Muscle of leg (tissue), 11 donors: Measurements from ENCODE around the gene BAIAP2L2. TPM values are rescaled to one million over a fixed set of nuclear protein-coding genes. Genes with fewer than 3 reads are reported as not detected.

ENCODE experiments used
- DNase-seq: peaks from one replicate; pipeline ENCODE4 v3.0.0; 2013
- H3K27ac ChIP-seq: one replicate; pipeline ENCODE4 v1.5.1; 2013; ENCODE audit warnings: mild to moderate bottlenecking, low read length, control low read depth
- H3K27me3 ChIP-seq: one replicate; pipeline ENCODE4 v1.6.1; 2013; ENCODE audit warnings: low read length; ENCODE audit not compliant: control insufficient read depth, insufficient read depth
- H3K36me3 ChIP-seq: one replicate; pipeline ENCODE4 v1.6.1; 2013; ENCODE audit warnings: low read length; ENCODE audit not compliant: control insufficient read depth, insufficient read depth
- H3K4me1 ChIP-seq: one replicate; pipeline ENCODE4 v1.6.1; 2013; ENCODE audit warnings: low read length; ENCODE audit not compliant: control insufficient read depth, insufficient read depth
- H3K4me3 ChIP-seq: one replicate; pipeline ENCODE4 v1.5.1; 2013; ENCODE audit warnings: low read length, control low read depth
- H3K9me3 ChIP-seq: replicated peaks from 2 replicates; pipeline ENCODE4 v1.6.1; 2013; ENCODE audit warnings: low read depth, low read length; ENCODE audit not compliant: control insufficient read depth
- WGBS: methylation state at CpG from one replicate; pipeline ENCODE4 v1.1.5; 2013; ENCODE audit warnings: missing lambda C conversion rate; ENCODE audit not compliant: insufficient coverage; 5-methylcytosine and 5-hydroxymethylcytosine counted together
- polyA plus RNA-seq, 8 donors: library from polyadenylated mRNA; unstranded; fragments of 120-200 nt; gene quantifications; one replicate each; pipeline versions ENCODE4 v1.2.1 to v1.2.3, GENCODE V29; 2013; ENCODE audit warnings: inconsistent platforms in 1 of 8, low replicate concordance in 1 of 8; ENCODE audit not compliant: insufficient read length in 8 of 8, insufficient read depth in 1 of 8
- total RNA-seq: library from RNA; stranded (reverse); fragments of 120-200 nt; gene quantifications from one replicate; pipeline ENCODE4 v1.2.4, GENCODE V29; 2013

BAIAP2L2 gene
- total and polyA plus RNA-seq, 9 donors = 0.22 to 6.4 (median 1.2) TPM

DNA sequence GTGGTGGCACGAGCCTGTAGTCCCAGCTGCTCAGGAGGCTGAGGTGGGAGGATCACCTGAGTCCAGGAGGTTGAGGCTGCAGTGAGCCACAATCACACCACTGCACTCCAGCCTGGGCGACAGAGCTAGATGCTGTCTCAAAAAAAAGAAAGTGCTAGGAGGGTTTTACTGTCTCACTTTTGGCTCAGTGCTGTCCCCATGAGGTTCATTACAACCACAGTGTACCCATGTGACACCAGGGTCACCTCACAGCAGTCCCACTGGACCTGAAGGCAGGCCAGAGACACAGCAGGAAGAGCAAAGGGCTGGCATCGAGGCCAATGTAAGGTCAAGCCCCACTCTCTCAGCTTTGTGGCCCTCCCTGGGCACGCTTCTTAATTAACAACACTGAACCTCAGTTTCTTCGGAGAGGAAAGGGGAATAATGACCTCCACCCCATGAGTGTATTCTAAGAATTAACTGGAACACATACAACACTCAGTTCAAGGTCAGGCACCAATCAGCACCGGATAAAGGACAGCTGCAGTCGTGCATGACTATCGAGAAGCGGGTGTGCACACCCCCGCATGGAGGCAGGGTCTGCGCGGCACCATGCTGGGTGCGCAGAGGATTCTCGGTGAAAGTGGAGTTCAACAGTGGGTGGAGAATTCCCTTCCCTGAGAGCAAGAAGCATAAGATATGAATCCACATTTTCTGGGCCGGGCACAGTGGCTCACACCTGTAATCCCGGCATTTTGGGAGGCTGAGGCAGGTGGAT, 30.9 kb upstream of the BAIAP2L2 start:
- Histone ChIP-seq H3K27me3 (no peaks in the 10 kb centered on the region), H3K27ac (no peak overlapping the region), H3K9me3 (no peaks in the 10 kb centered on the region), H3K36me3 (peaks cover 12% of the 10 kb centered on the region), H3K4me1 (no peaks in the 10 kb centered on the region), H3K4me3 (no peak overlapping the region)
- DNase-seq = no peak
- WGBS = 91% methylated on average over 11 of the region's 16 CpGs

DNA sequence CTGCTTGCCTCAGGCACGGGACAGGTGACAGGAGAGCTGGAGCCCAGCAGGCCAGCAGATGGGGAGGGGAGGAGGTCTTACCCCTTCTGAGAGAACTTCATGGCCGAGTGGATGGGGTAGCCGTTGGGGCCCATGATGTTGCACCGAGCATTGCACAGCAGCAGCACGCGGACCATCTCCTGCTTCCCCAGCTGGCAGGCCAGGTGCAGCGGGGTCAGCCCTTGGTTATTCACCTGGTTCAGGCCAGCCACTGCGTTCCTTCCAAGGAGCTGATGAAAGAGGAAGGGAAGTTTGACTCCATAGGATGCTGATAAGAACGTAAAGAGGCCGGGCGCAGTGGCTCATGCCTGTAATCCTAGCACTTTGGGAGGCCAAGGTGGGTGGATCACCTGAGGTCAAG, 29.4 kb upstream of the BAIAP2L2 start:
- H3K4me3 ChIP-seq = no peak overlapping the region
- H3K36me3 ChIP-seq = peaks cover 21% of the 10 kb centered on the region
- no peaks in the 10 kb centered on the region for H3K9me3 ChIP-seq
- H3K4me1 ChIP-seq = no peaks in the 10 kb centered on the region
- 97% methylated on average over 9 of the region's 11 CpGs for WGBS
- H3K27ac ChIP-seq = no peak overlapping the region
- no peaks in the 10 kb centered on the region for H3K27me3 ChIP-seq
- no peak for DNase-seq

DNA sequence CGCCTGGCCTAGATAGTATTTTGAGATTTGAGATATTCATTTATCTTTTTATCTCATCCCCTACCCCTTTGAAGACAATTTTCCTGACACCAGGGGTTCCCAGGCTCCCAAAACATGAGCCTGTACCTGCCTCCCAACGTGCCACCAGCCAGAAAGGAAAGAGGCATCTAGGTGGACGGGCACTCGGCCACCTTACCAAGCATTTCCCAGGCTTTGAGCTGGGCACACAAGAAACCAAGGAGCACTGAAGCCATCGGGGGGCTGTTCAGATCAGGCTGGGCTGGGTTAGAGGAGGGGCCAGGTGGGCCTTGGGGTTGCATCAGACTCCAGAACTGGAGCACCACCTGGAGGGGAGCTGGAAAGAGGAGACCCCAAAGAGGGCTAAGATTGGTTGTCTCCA, 28.5 kb upstream of the BAIAP2L2 start:
- H3K27me3 ChIP-seq = no peaks in the 10 kb centered on the region
- WGBS = 86% methylated on average over 1 of the region's 5 CpGs

DNA sequence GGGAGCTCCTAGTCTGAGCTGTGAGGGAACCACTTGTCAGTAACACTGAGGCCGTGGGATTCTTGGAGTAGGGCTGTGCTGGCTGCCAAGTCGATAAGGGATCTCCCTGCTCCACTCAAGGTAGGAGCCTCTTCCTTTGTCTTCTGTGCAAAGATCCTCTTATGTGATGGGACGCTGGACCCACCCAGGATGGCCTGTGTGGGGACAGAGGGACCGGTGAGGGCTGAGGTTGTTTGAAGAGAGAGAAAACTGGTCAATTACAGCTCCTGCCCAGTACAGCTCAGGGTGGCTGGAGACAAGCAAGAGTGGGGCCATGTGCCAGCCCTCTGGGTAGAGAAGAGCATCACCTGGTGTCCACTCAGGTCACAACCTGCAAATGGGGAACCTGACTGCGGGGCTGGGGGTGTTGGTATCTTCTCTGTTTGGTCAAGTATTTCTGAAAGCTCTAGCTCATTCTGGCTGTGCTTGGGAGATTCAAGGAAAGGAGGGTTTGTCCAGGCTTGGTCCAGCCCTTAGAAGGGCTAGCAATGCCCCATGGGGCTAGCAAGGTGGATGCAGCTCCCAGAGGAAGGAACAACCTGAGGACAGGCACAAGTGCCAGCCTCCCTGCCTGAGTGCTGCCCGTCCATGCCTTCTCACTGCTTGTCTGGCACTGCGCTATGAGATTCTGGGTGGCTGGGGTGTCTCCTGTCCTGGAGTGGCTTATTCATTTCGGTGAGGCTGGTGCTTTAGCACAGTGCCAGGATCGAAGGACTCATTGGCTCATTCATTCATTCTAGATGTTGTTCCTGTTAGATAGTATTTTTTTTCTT, 27.6 kb upstream of the BAIAP2L2 start:
- no peak overlapping the region for H3K27ac ChIP-seq
- no peaks in the 10 kb centered on the region for H3K27me3 ChIP-seq
- H3K9me3 ChIP-seq = no peaks in the 10 kb centered on the region
- H3K4me1 ChIP-seq = no peaks in the 10 kb centered on the region
- H3K4me3 ChIP-seq = no peak overlapping the region
- no peak for DNase-seq
- 84% methylated on average over 7 of the region's 9 CpGs for WGBS
- peaks cover 24% of the 10 kb centered on the region for H3K36me3 ChIP-seq

More for the DNA sequence above, 28.5 kb upstream of the BAIAP2L2 start:
- peaks cover 22% of the 10 kb centered on the region for H3K36me3 ChIP-seq
- H3K4me1 ChIP-seq = no peaks in the 10 kb centered on the region
- DNase-seq = no peak
- no peaks in the 10 kb centered on the region for H3K9me3 ChIP-seq
- H3K27ac ChIP-seq = no peak overlapping the region
- no peak overlapping the region for H3K4me3 ChIP-seq

DNA sequence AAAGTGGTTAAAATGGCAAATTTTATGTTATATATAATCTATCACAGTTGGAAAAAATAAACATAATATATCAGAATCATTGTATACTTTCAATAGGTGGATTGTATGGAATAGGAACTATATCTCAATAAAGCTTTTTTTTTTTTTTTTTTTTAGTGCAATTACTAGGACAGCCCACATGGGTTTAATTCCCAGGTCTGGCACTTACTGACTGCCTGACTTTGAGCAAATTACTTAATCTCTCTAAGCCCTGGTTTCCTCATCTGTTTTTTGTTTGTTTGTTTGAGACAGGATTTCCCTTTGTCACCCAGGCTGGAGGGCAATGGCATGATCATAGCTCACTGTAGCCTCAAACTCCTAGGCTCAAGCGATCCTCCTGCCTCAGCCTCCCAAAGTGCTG, 26.1 kb upstream of the BAIAP2L2 start:
- Histone ChIP-seq H3K9me3 (no peaks in the 10 kb centered on the region), H3K36me3 (peaks cover 32% of the 10 kb centered on the region), H3K27me3 (no peaks in the 10 kb centered on the region), H3K4me3 (no peak overlapping the region), H3K4me1 (no peaks in the 10 kb centered on the region), H3K27ac (no peak overlapping the region)
- 100% methylated on average over 1 of the region's 1 CpG for WGBS
- no peak for DNase-seq

DNA sequence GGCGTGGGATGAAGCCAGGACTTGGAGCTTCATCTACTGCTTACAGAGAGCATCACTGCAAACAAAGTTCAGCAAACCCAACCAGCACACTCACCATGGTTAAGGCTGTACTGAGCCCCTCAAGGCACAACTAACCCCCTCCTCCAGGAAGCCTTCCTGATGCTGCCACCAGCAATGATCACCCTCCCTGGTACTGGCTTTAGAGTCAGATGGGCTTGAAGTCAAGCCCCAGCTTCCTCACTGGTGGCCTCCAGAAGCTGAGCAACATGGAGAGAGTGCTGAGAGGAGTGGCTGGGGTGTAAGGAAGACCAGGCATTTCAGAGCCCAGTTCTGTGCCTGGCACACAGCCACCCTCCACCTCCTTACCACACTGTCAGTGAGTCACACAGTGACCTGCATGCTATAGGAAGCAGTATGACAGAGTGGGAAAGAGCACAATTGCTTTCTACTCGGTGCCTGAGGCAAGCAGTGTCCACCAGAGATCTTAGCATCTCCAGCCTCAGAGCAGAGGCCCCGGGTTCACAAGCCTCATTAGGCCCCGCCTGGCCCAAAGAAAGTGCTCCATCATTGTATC, 24.7 kb upstream of the BAIAP2L2 start:
- H3K4me1 ChIP-seq = no peaks in the 10 kb centered on the region
- no peaks in the 10 kb centered on the region for H3K9me3 ChIP-seq
- no peak overlapping the region for H3K27ac ChIP-seq
- 73% methylated on average over 2 of the region's 4 CpGs for WGBS
- H3K36me3 ChIP-seq = peaks cover 32% of the 10 kb centered on the region
- no peaks in the 10 kb centered on the region for H3K27me3 ChIP-seq
- no peak overlapping the region for H3K4me3 ChIP-seq
- no peak for DNase-seq

DNA sequence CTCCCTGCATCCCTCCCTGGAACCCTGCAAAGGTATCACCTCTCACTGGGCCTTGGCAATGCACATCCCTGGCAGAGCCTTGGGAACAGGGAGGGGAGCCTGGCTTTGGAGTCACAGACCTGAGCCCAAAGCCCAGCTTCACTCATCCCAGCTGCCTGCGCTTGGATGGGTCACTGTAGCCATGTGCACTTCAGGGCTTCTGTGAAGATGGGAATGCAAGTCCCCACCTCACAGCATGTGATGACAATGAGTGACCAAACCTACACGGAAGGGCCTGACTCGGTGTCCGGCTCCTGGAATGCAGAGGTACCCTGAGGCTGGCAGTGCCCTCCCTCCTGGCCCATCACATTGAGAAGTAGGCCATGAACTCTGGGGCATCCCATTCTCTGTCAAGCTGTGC, 22.8 kb upstream of the BAIAP2L2 start:
- no peak overlapping the region for H3K27ac ChIP-seq
- no peak for DNase-seq
- peaks cover 33% of the 10 kb centered on the region for H3K36me3 ChIP-seq
- no peaks in the 10 kb centered on the region for H3K27me3 ChIP-seq
- H3K9me3 ChIP-seq = no peaks in the 10 kb centered on the region
- no CpG with 5 or more reads among the region's 4 CpGs for WGBS
- H3K4me3 ChIP-seq = no peak overlapping the region
- H3K4me1 ChIP-seq = no peaks in the 10 kb centered on the region

DNA sequence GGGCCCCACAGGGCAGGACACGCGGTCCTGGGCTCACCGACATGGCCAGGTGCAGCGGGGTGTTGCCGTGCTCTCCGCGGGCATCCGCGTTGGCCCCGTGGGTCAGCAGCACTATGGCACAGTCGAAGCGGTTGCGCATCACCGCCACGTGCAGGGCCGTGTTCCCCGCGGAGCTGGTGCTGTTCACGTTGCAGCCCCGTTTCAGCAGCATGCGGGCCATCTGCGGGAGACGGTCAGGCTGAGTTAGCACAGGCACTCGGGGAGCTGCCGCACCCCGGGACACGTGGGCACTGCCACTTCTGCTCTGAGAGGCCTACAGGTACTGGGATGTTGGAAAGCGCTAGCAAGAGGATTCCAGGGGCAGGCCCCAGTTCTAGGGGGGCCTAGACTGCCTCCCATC, 22.3 kb upstream of the BAIAP2L2 start:
- no peaks in the 10 kb centered on the region for H3K4me1 ChIP-seq
- H3K9me3 ChIP-seq = no peaks in the 10 kb centered on the region
- peaks cover 29% of the 10 kb centered on the region for H3K36me3 ChIP-seq
- 90% methylated on average over 27 of the region's 28 CpGs for WGBS
- H3K4me3 ChIP-seq = no peak overlapping the region
- no peaks in the 10 kb centered on the region for H3K27me3 ChIP-seq
- DNase-seq = no peak
- no peak overlapping the region for H3K27ac ChIP-seq

DNA sequence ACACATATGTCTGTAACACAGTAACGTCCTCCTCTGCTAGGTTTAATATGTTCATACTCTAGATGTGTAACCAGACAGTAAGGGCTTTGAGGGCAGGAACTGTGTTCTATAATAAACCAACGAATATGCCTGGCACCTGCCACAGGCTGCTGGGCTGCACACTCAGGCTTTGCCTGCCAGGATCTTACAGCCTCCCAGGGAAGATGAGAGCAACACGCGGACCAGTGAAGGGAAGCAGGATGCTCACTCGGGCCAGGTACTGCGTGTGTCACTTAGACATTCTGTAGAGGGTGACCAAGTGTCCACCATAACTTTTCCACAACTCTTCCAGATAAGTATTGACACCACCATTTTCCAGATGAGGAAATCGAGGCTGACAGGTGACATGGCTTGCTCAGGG, 21.7 kb upstream of the BAIAP2L2 start:
- Histone ChIP-seq H3K36me3 (peaks cover 29% of the 10 kb centered on the region), H3K9me3 (no peaks in the 10 kb centered on the region), H3K4me1 (no peaks in the 10 kb centered on the region), H3K27me3 (no peaks in the 10 kb centered on the region), H3K4me3 (no peak overlapping the region), H3K27ac (no peak overlapping the region)
- 92% methylated on average over 2 of the region's 7 CpGs for WGBS
- DNase-seq = no peak

DNA sequence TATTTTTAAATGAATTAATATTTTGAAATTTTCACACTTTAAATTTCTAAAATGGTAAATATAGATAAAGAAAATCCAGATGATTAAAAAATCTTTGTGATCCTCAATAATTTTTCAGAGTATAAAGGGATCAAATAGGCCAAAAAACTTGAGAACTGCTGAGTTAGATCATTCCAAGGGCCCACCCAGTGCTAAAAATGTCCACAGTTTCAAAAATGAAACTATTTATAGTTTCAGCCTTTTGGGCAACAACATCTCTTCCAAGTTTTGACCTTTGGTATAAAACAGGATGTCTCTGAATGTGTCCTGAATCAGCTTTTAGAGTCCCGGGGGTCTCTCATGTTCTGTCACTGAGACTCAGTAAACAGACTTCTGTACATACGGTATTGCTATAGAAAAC, 20.9 kb upstream of the BAIAP2L2 start:
- no peak for DNase-seq
- peaks cover 31% of the 10 kb centered on the region for H3K36me3 ChIP-seq
- no peak overlapping the region for H3K27ac ChIP-seq
- no peak overlapping the region for H3K4me3 ChIP-seq
- WGBS = 54% methylated on average over 2 of the region's 2 CpGs
- H3K4me1 ChIP-seq = no peaks in the 10 kb centered on the region
- H3K27me3 ChIP-seq = no peaks in the 10 kb centered on the region
- no peaks in the 10 kb centered on the region for H3K9me3 ChIP-seq
